K562 (cell line): ENCODE data around the gene C16orf78. TPM values are rescaled to one million over a fixed set of nuclear protein-coding genes. Genes with fewer than 3 reads are reported as not detected.

Source experiments
- ATAC-seq: fragments of 200-7000 bp; cut with Tn5 transposase; 3 replicates; pipeline ENCODE4 v1.9.1; 2020; ENCODE audit warnings: moderate library complexity
- BruUV-seq: library from RNA; stranded (reverse); fragments of 400-500 nt; replicated peaks from 2 replicates; lab custom pipeline; 2021; lab: Mats Ljungman, UMichigan
- CTCF ChIA-PET: fragments of 300-600 bp; formaldehyde crosslinking; extraction: SDS; loops from one replicate; lab custom pipeline; 2021; ENCODE audit warnings: low intra/inter-chr PET ratio; lab: Yijun Ruan, JAX
- POLR2A ChIA-PET: fragments of 300-600, 350-650 bp; sonication (Branson Sonifier 250); formaldehyde crosslinking; extraction: SDS; loops from one replicate; lab custom pipeline; 2021; ENCODE audit warnings: antibody characterized with exemption, inconsistent platforms; lab: Yijun Ruan, JAX
- DNase-seq, 4 experiments: peaks; one replicate each; pipeline versions ENCODE4 v3.0.0 to v3.0.0-alpha.2; 2011 to 2018; ENCODE audit warnings: low spot score in 3 of 4, mixed read lengths in 3 of 4; ENCODE audit errors: extremely low read depth in 1 of 4
- FAIRE-seq: peaks from 2 replicates; lab custom pipeline; 2011; peaks lifted over from hg19 to GRCh38; lab: Jason Lieb, UNC
- H2AFZ ChIP-seq: 2 replicates; pipeline ENCODE4 v1.6.0; 2011; ENCODE audit warnings: low read depth, low read length, control low read depth, inconsistent platforms
- H3K27ac ChIP-seq: fragments of 200-600 bp; 3 replicates; pipeline ENCODE4 v1.8.0; 2011; ENCODE audit warnings: low read depth, mild to moderate bottlenecking, control low read depth, inconsistent platforms, low read length, moderate library complexity, mixed read lengths; ENCODE audit errors: extremely low read depth
- H3K27me3 ChIP-seq, 2 experiments: fragments of 300-600 bp in 1 of 2; 2 replicates in 1 of 2; 3 replicates in 1 of 2; pipeline versions ENCODE4 v1.6.0 to v1.8.0; 2011; ENCODE audit warnings: inconsistent platforms in 2 of 2, low read length in 2 of 2, mild to moderate bottlenecking in 1 of 2, mixed read lengths in 1 of 2, moderate library complexity in 1 of 2; ENCODE audit not compliant: control insufficient read depth in 2 of 2, insufficient read depth in 2 of 2
- H3K36me3 ChIP-seq: fragments of 300-600 bp; 3 replicates; pipeline ENCODE4 v1.8.0; 2011; ENCODE audit warnings: mild to moderate bottlenecking, low read length, inconsistent platforms; ENCODE audit not compliant: control insufficient read depth, insufficient read depth
- H3K4me1 ChIP-seq, 2 experiments: fragments of 200-600 bp in 1 of 2; replicated peaks in 1 of 2; 2 replicates in 1 of 2; 3 replicates in 1 of 2; pipeline versions ENCODE4 v1.5.1 to v1.8.0; 2011; ENCODE audit warnings: inconsistent platforms in 2 of 2, low read length in 2 of 2, mild to moderate bottlenecking in 1 of 2, mixed read lengths in 1 of 2, moderate library complexity in 1 of 2; ENCODE audit not compliant: control insufficient read depth in 2 of 2, insufficient read depth in 2 of 2
- H3K4me2 ChIP-seq: 2 replicates; pipeline ENCODE4 v1.6.1; 2011; ENCODE audit warnings: low read length, control low read depth, inconsistent platforms, mixed read lengths; ENCODE audit not compliant: insufficient read depth
- H3K4me3 ChIP-seq: fragments of 200-600 bp; sonication (generic), shearing (Covaris generic); 2 replicates; pipeline ENCODE4 v1.5.1; 2016; ENCODE audit warnings: control low read depth, inconsistent platforms
- H3K79me2 ChIP-seq: fragments of 200-600 bp; 3 replicates; pipeline ENCODE4 v1.8.0; 2011; ENCODE audit warnings: low read length, inconsistent platforms; ENCODE audit not compliant: control insufficient read depth, insufficient read depth
- H3K9ac ChIP-seq, 2 experiments: 2 replicates each; pipeline versions ENCODE4 v1.6.0 to v1.6.1; 2011; ENCODE audit warnings: low read depth in 2 of 2, low read length in 2 of 2, control low read depth in 1 of 2, inconsistent platforms in 1 of 2, mild to moderate bottlenecking in 1 of 2, mixed read lengths in 1 of 2; ENCODE audit not compliant: insufficient read depth in 1 of 2
- H3K9me1 ChIP-seq: one replicate; pipeline ENCODE4 v1.6.0; 2011; ENCODE audit warnings: inconsistent platforms, mild to moderate bottlenecking, low read length, moderate library complexity; ENCODE audit not compliant: control insufficient read depth, insufficient read depth
- H3K9me3 ChIP-seq: replicated peaks from 2 replicates; pipeline ENCODE4 v1.5.1; 2011; ENCODE audit warnings: low read depth, low read length, inconsistent platforms; ENCODE audit not compliant: control insufficient read depth, insufficient read depth
- H4K20me1 ChIP-seq: replicated peaks from 2 replicates; pipeline ENCODE4 v1.6.1; 2011; ENCODE audit warnings: low read length, inconsistent platforms, mixed read lengths; ENCODE audit not compliant: control insufficient read depth, insufficient read depth
- GABPA ChIP-seq: fragments of 200-800 bp; sonication (Bioruptor generic); conservative IDR thresholded peaks from 2 replicates; pipeline ENCODE4 v1.6.1; 2016; ENCODE audit warnings: low read depth, missing genetic modification characterization, missing compliant biosample characterization
- GABPB1 ChIP-seq: sonication (generic); formaldehyde crosslinking; IDR thresholded peaks from 2 replicates; pipeline ENCODE4 v1.8.0; 2022; ENCODE audit warnings: mild to moderate bottlenecking, missing genetic modification reagents
- GATAD2B ChIP-seq: fragments of 450-650 bp; IDR thresholded peaks from 2 replicates; pipeline ENCODE4 v1.6.1; 2017; ENCODE audit warnings: mild to moderate bottlenecking, borderline replicate concordance
- KLF16 ChIP-seq: IDR thresholded peaks from 2 replicates; pipeline ENCODE4 v1.6.1; 2016; ENCODE audit warnings: antibody characterized with exemption
- MEF2A ChIP-seq: IDR thresholded peaks from 2 replicates; pipeline ENCODE4 v1.6.1; 2011; ENCODE audit warnings: low read depth, mild to moderate bottlenecking, low read length, moderate library complexity; ENCODE audit not compliant: control insufficient read depth
- MEIS2 ChIP-seq: fragments of 450-650 bp; IDR thresholded peaks from 2 replicates; pipeline ENCODE4 v1.6.1; 2014; ENCODE audit warnings: mild to moderate bottlenecking; ENCODE audit not compliant: partially characterized antibody
- NELFE ChIP-seq: IDR thresholded peaks from 2 replicates; pipeline ENCODE4 v1.6.1; 2011; ENCODE audit warnings: mild to moderate bottlenecking; ENCODE audit not compliant: insufficient read depth, insufficient read length
- PHB ChIP-seq: fragments of 250-450 bp; sonication (Bioruptor Pico); IDR thresholded peaks from 2 replicates; pipeline ENCODE4 v1.5.0; 2021
- PHTF2 ChIP-seq: fragments of 250-450 bp; sonication (Bioruptor Pico); IDR thresholded peaks from 2 replicates; pipeline ENCODE4 v1.5.0; 2021; ENCODE audit warnings: mild to moderate bottlenecking
- POLR2B ChIP-seq: fragments of 450-650 bp; IDR thresholded peaks from 2 replicates; pipeline ENCODE4 v1.6.1; 2018; ENCODE audit warnings: low read depth; ENCODE audit not compliant: partially characterized antibody
- THRAP3 ChIP-seq: fragments of 450-650 bp; IDR thresholded peaks from 2 replicates; pipeline ENCODE4 v1.6.1; 2016; ENCODE audit warnings: mild to moderate bottlenecking, inconsistent platforms, borderline replicate concordance
- ZNF197 ChIP-seq: fragments of 200-800 bp; sonication (Bioruptor generic); IDR thresholded peaks from 2 replicates; pipeline ENCODE4 v1.6.1; 2016; ENCODE audit warnings: low read depth, missing genetic modification characterization, missing compliant biosample characterization
- ZNF830 ChIP-seq: fragments of 250-450 bp; sonication (Bioruptor Pico); IDR thresholded peaks from 2 replicates; pipeline ENCODE4 v1.5.0; 2021; ENCODE audit warnings: mild to moderate bottlenecking
- ZSCAN32 ChIP-seq: fragments of 450-650 bp; formaldehyde crosslinking; IDR thresholded peaks from 2 replicates; pipeline ENCODE4 v1.4.0; 2020; ENCODE audit warnings: mild to moderate bottlenecking, moderate library complexity
- WGBS: fragments of 100-300 bp; shearing (Covaris generic); methylation state at CpG from one replicate; pipeline ENCODE4 v1.1.6; 2016; ENCODE audit warnings: low coverage, mixed read lengths; ENCODE audit not compliant: insufficient coverage; ENCODE audit errors: missing lambda C conversion rate; 5-methylcytosine and 5-hydroxymethylcytosine counted together
- in situ Hi-C: fragments of 300-500 bp; cut with MboI; formaldehyde crosslinking; loops from 4 replicates; pipeline ENCODE4 v1.15.0; 2018; ENCODE audit warnings: inconsistent platforms, mixed read lengths
- intact Hi-C: fragments of 100-400 bp; cut with micrococcal nuclease; formaldehyde crosslinking; loops from 2 replicates; pipeline ENCODE4 v1.14.2; 2022
- polyA plus RNA-seq, 8 experiments: library from polyadenylated mRNA; depleted of rRNA in 4 of 8; stranded (reverse) in 5 of 8; unstranded in 3 of 8; fragments of >200 nt; fragmentation: Nextera tagmentation in 2 of 8; fragmentation: Illumina TruSeq in 1 of 8; extraction: Ambion mirVana in 2 of 8; extraction: Trizol in 1 of 8; gene quantifications; 2 replicates each; pipeline versions ENCODE4 v1.2.1 to v1.2.3, GENCODE V29; 2011 to 2014; ENCODE audit warnings: inconsistent platforms in 1 of 8, missing spikeins in 1 of 8
- total RNA-seq, 7 experiments: library from RNA; depleted of rRNA in 6 of 7; stranded (reverse); fragments of >200 nt in 6 of 7; fragmentation: Illumina TruSeq in 2 of 7; extraction: Trizol in 2 of 7; gene quantifications; 2 replicates each; pipeline versions ENCODE4 v1.2.1 to v1.2.3, GENCODE V29; 2011 to 2021; ENCODE audit warnings: low replicate concordance in 1 of 7

Gene C16orf78
- total and polyA plus RNA-seq, 9 of the 15 experiments (the other 6 are each of a cell fraction or from before 2014, with no cell fraction given), result not detected

- 5% methylated on average over 4 of the region's 4 CpGs for WGBS
- H3K9me1 ChIP-seq, result no peaks in the 10 kb centered on the region
- no peaks in the 10 kb centered on the region for H3K9me3 ChIP-seq
- no peak for FAIRE-seq
- H3K27ac ChIP-seq, result no peak overlapping the region
- H3K4me2 ChIP-seq, result no peak overlapping the region
- intact Hi-C loops, result no loop called here
- no peaks in the 10 kb centered on the region for H3K4me1 ChIP-seq
- no peak for DNase-seq
- CTCF ChIA-PET, result no interaction called here
- no peaks in the 10 kb centered on the region for H4K20me1 ChIP-seq
- ATAC-seq, result no peak
- no TSS peak for BruUV-seq
- no peak overlapping the region for H3K9ac ChIP-seq
- peaks cover 0 to 21% of the 10 kb centered on the region in 2 experiments; a peak in 2 of 5 replicates for H3K27me3 ChIP-seq
- no peak overlapping the region for H2AFZ ChIP-seq
- POLR2A ChIA-PET, result no interaction called here
- TF ChIP-seq GABPA (tag) (no peak), MEF2A (no peak), GABPB1 (CRISPR knock-in tag) (no peak), PHB (CRISPR knock-in tag) (no peak), ZNF197 (CRISPR knock-in tag) (no peak), PHTF2 (CRISPR knock-in tag) (no peak), ZSCAN32 (CRISPR knock-in tag) (no peak), THRAP3 (no peak), ZNF830 (CRISPR knock-in tag) (no peak), NELFE (no peak), GATAD2B (no peak), POLR2B (no peak), KLF16 (no peak), MEIS2 (no peak)
- H3K4me3 ChIP-seq, result no peak overlapping the region
- no peaks in the 10 kb centered on the region for H3K36me3 ChIP-seq
- H3K79me2 ChIP-seq, result no peaks in the 10 kb centered on the region
- in situ Hi-C loops, result no loop called here
Measured at GRCh38 chr16:49427771-49428170, 54.2 kb downstream of the C16orf78 start.
